ENCODE measurements around the gene ABHD15. TPM values are rescaled to one million over a fixed set of nuclear protein-coding genes. Genes with fewer than 3 reads are reported as not detected.

ABHD15 gene
- polyA plus RNA-seq, 2 of the 4 experiments (the other 2 are of a cell fraction) = 13.5 to 15.8 TPM

DNA sequence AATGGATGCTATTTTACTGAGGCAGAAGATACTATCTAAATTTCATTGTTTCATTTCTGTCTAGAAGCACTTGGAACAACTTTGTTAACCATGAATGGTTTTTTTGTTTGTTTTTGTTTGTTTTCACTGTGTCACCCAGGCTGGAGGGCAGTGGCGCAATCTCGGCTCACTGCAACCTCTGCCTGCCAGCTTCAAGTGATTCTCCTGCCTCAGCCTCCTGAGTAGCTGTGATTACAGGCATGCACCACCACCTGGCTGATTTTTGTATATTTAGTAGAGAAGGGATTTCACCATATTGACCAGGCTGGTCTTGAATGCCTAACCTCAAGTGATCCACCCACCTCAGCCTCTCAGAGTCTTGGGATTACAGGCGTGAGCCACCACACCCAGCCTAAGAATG is 40.5 kb downstream of the ABHD15 start:
- peak in 1 of 2 experiments; percentile 52 for DNase-seq (ENCODE audit: low read depth in 1 of 2, low spot score in 1 of 2)
- CTCF ChIA-PET = interaction anchor here (0.6 to 2.9 kb wide), 3 partner anchors 10 to 1230 kb away, joined by 3 to 19 read pairs (median 11); no protein-coding TSS in a partner anchor
- whole genome bisulfite sequencing (ENCODE audit: missing lambda C conversion rate) = 73% methylated on average over 3 of the region's 3 CpGs

DNA sequence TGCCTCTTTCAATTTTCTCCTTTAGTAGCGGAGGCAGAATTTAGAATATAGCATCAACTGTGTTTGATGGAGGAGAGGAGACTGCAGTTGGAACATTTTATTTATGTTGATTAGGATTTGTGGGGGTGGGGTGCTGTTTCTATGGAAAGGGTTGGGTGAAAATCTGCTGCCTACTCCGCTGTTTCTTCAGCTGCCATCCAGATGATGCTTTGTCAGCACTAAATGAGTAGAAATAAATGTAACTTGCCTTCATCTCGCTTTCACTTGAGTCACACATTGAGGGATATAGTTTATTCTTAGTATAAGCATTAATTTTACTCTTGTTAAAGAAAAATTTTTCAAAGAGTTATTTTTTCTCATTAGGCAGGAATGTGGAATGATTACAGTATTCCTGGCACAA is 42.1 kb downstream of the ABHD15 start:
- WGBS (ENCODE audit: missing lambda C conversion rate) = 90% methylated on average over 3 of the region's 3 CpGs
- ATAC-seq = no peak
- Histone ChIP-seq H3K4me3 (no peak overlapping the region), H3K9me3 (no peaks in the 10 kb centered on the region), H3K4me1 (peaks cover 7% of the 10 kb centered on the region), H3K27ac (no peak overlapping the region), H3K4me2 (no peak overlapping the region)
- ChIA-PET POLR2A (no interaction called here), CTCF (interaction anchor here (0.6 to 3.4 kb wide), 4 partner anchors 12 to 154 kb away, joined by 4 to 35 read pairs (median 18); no protein-coding TSS in a partner anchor)
- no peak for TF ChIP-seq RNF2 (IDR thresholded peaks at IDR 0.05; ENCODE audit: borderline replicate concordance, low read depth)
- no peak for TF ChIP-seq HEYL (CRISPR knock-in tag; IDR thresholded peaks at IDR 0.05)
- peak; percentile 84 for TF ChIP-seq MAFK (IDR thresholded peaks at IDR 0.05; ENCODE audit: partially characterized antibody)
- no peak for TF ChIP-seq FOXS1 (CRISPR knock-in tag; IDR thresholded peaks at IDR 0.05)
- no peak for TF ChIP-seq KDM1A (IDR thresholded peaks at IDR 0.05; ENCODE audit: low read depth)
- no peak for TF ChIP-seq CEBPB (IDR thresholded peaks at IDR 0.05)
- TF ChIP-seq RCOR1 (IDR thresholded peaks at IDR 0.05; ENCODE audit: low read depth, low read length) = no peak
- TF ChIP-seq ZSCAN20 (CRISPR knock-in tag; IDR thresholded peaks at IDR 0.05) = no peak
- TF ChIP-seq MYC (IDR thresholded peaks at IDR 0.05; ENCODE audit: borderline replicate concordance, low read length) = no peak
- DNase-seq (ENCODE audit: low read depth in 1 of 2, low spot score in 1 of 2) = no peak
- no peak for FAIRE-seq

More for the DNA sequence above, 40.5 kb downstream of the ABHD15 start:
- POLR2A ChIA-PET = no interaction called here
- H3K4me3 ChIP-seq = no peak overlapping the region
- TF ChIP-seq CEBPB (IDR thresholded peaks at IDR 0.05) = peak; percentile 64 to 90
- TF ChIP-seq, protein P1, sequence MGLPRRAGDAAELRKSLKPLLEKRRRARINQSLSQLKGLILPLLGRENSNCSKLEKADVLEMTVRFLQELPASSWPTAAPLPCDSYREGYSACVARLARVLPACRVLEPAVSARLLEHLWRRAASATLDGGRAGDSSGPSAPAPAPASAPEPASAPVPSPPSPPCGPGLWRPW (IDR thresholded peaks at IDR 0.05) = no peak
- TF ChIP-seq ZFP36 (IDR thresholded peaks at IDR 0.05; ENCODE audit: borderline replicate concordance, partially characterized antibody) = no peak
- TF ChIP-seq, protein P2, sequence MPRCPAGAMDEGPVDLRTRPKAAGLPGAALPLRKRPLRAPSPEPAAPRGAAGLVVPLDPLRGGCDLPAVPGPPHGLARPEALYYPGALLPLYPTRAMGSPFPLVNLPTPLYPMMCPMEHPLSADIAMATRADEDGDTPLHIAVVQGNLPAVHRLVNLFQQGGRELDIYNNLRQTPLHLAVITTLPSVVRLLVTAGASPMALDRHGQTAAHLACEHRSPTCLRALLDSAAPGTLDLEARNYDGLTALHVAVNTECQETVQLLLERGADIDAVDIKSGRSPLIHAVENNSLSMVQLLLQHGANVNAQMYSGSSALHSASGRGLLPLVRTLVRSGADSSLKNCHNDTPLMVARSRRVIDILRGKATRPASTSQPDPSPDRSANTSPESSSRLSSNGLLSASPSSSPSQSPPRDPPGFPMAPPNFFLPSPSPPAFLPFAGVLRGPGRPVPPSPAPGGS (IDR thresholded peaks at IDR 0.05) = no peak
- TF ChIP-seq CBX8 (IDR thresholded peaks at IDR 0.05) = no peak
- peaks cover 7% of the 10 kb centered on the region for H3K4me1 ChIP-seq
- FAIRE-seq = no peak
- no peaks in the 10 kb centered on the region for H3K9me3 ChIP-seq
- peak in 1 of 2 experiments; percentile 72; a peak in 3 of 6 replicates for ATAC-seq
- peak overlapping the region; percentile 23; the same call in 1 of the 3 replicates for H3K4me2 ChIP-seq
- H3K27ac ChIP-seq = no peak overlapping the region; a peak in 1 of 6 replicates

DNA sequence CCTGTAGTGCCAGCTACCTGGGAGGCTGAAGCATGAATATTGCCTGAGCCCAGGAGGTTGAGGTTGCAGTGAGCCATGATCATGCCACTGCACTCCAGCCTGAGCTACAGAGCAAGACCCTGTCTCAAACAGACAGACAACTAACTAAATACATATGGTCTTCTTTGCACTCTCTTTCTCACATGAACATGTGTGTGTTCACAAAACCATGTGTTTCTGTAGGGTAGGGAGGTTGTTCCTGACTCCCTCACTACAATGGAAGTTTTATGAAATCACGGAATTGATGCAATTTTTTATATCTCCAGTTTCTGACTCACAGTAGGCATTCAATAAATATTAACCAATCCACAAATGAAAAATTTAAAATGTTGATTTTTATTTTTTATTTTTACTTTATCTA is 48.5 kb downstream of the ABHD15 start:
- H3K4me2 ChIP-seq = no peak overlapping the region
- no peaks in the 10 kb centered on the region for H3K9me3 ChIP-seq
- H3K4me3 ChIP-seq = no peak overlapping the region
- 92% methylated on average over 1 of the region's 1 CpG for WGBS (ENCODE audit: missing lambda C conversion rate)
- ATAC-seq = no peak
- no peak overlapping the region for H3K27ac ChIP-seq
- FAIRE-seq = no peak
- DNase-seq (ENCODE audit: low read depth in 1 of 2, low spot score in 1 of 2) = no peak
- CTCF ChIA-PET = interaction anchor here (1.3 to 2.0 kb wide), 3 partner anchors 16 to 148 kb away, joined by 3 to 13 read pairs (median 5); no protein-coding TSS in a partner anchor
- POLR2A ChIA-PET = interaction anchor here (1.5 kb wide), 1 partner anchor 224 kb away, joined by 3 read pairs; the partner anchor contains the start of gene NUFIP2
- TF ChIP-seq, protein P1 (IDR thresholded peaks at IDR 0.05) = no peak
- no peak for TF ChIP-seq ZNF302 (CRISPR knock-in tag; IDR thresholded peaks at IDR 0.05)
- TF ChIP-seq, protein P3, sequence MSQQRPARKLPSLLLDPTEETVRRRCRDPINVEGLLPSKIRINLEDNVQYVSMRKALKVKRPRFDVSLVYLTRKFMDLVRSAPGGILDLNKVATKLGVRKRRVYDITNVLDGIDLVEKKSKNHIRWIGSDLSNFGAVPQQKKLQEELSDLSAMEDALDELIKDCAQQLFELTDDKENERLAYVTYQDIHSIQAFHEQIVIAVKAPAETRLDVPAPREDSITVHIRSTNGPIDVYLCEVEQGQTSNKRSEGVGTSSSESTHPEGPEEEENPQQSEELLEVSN (IDR thresholded peaks at IDR 0.05; ENCODE audit: borderline replicate concordance, low read depth) = no peak
- no peak for TF ChIP-seq NR3C1 (IDR thresholded peaks at IDR 0.05)
- no peak for TF ChIP-seq JUN (IDR thresholded peaks at IDR 0.05)
- no peak for TF ChIP-seq CBX2 (IDR thresholded peaks at IDR 0.05; ENCODE audit: borderline replicate concordance, low read depth)
- no peak for TF ChIP-seq CBX8 (IDR thresholded peaks at IDR 0.05)
- TF ChIP-seq, protein P4, sequence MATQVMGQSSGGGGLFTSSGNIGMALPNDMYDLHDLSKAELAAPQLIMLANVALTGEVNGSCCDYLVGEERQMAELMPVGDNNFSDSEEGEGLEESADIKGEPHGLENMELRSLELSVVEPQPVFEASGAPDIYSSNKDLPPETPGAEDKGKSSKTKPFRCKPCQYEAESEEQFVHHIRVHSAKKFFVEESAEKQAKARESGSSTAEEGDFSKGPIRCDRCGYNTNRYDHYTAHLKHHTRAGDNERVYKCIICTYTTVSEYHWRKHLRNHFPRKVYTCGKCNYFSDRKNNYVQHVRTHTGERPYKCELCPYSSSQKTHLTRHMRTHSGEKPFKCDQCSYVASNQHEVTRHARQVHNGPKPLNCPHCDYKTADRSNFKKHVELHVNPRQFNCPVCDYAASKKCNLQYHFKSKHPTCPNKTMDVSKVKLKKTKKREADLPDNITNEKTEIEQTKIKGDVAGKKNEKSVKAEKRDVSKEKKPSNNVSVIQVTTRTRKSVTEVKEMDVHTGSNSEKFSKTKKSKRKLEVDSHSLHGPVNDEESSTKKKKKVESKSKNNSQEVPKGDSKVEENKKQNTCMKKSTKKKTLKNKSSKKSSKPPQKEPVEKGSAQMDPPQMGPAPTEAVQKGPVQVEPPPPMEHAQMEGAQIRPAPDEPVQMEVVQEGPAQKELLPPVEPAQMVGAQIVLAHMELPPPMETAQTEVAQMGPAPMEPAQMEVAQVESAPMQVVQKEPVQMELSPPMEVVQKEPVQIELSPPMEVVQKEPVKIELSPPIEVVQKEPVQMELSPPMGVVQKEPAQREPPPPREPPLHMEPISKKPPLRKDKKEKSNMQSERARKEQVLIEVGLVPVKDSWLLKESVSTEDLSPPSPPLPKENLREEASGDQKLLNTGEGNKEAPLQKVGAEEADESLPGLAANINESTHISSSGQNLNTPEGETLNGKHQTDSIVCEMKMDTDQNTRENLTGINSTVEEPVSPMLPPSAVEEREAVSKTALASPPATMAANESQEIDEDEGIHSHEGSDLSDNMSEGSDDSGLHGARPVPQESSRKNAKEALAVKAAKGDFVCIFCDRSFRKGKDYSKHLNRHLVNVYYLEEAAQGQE (IDR thresholded peaks at IDR 0.05) = no peak
- TF ChIP-seq MAZ (IDR thresholded peaks at IDR 0.05; ENCODE audit: borderline replicate concordance, low read depth, low read length) = no peak
- TF ChIP-seq JUNB (IDR thresholded peaks at IDR 0.05) = no peak
- no peak for TF ChIP-seq FOSB (CRISPR knock-in tag; IDR thresholded peaks at IDR 0.05)
- no peak for TF ChIP-seq HOXA7 (CRISPR knock-in tag; IDR thresholded peaks at IDR 0.05)
- no peak for TF ChIP-seq CHD4 (IDR thresholded peaks at IDR 0.05; ENCODE audit: borderline replicate concordance)
- TF ChIP-seq, protein P5, sequence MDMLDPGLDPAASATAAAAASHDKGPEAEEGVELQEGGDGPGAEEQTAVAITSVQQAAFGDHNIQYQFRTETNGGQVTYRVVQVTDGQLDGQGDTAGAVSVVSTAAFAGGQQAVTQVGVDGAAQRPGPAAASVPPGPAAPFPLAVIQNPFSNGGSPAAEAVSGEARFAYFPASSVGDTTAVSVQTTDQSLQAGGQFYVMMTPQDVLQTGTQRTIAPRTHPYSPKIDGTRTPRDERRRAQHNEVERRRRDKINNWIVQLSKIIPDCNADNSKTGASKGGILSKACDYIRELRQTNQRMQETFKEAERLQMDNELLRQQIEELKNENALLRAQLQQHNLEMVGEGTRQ (IDR thresholded peaks at IDR 0.05) = no peak
- TF ChIP-seq ZFP36 (IDR thresholded peaks at IDR 0.05; ENCODE audit: borderline replicate concordance, partially characterized antibody) = no peak
- no peaks in the 10 kb centered on the region for H3K4me1 ChIP-seq

Data from A549 (cell line).